OCI-LY7 (cell line): ENCODE data around the gene DCTN1. TPM values are rescaled to one million over a fixed set of nuclear protein-coding genes. Genes with fewer than 3 reads are reported as not detected.

Experiments used
- BruUV-seq: library from RNA; stranded (reverse); fragments of 400-500 nt; replicated peaks from 2 replicates; lab custom pipeline; 2021; lab: Mats Ljungman, UMichigan
- CTCF ChIA-PET: fragments of 300-600 bp; sonication (Branson Sonifier 250); formaldehyde crosslinking; loops from one replicate; lab custom pipeline; 2022; ENCODE audit warnings: antibody characterized with exemption; ENCODE audit not compliant: unreplicated experiment; lab: Charles Lee
- POLR2A ChIA-PET: fragments of 300-600 bp; sonication (Branson Sonifier 250); formaldehyde crosslinking; loops from one replicate; lab custom pipeline; 2022; ENCODE audit warnings: antibody characterized with exemption; lab: Charles Lee
- DNase-seq: peaks from one replicate; pipeline ENCODE4 v3.0.0-alpha.2; 2015; ENCODE audit warnings: low spot score
- H2AFZ ChIP-seq: fragments of 200-600 bp; sonication (generic), shearing (Covaris generic); 2 replicates; pipeline ENCODE4 v1.6.1; 2014; ENCODE audit warnings: mild to moderate bottlenecking, antibody characterized with exemption, low read length, moderate library complexity
- H3K27ac ChIP-seq: fragments of 200-600 bp; sonication (generic); 2 replicates; pipeline ENCODE4 v1.5.1; 2014; ENCODE audit warnings: mixed run types, low read depth, mild to moderate bottlenecking, moderate library complexity, low read length, inconsistent platforms; ENCODE audit not compliant: poor library complexity, severe bottlenecking
- H3K36me3 ChIP-seq: fragments of 200-600 bp; sonication (generic); 2 replicates; pipeline ENCODE4 v1.6.1; 2014; ENCODE audit warnings: mild to moderate bottlenecking, antibody characterized with exemption, low read length, moderate library complexity, mixed read lengths; ENCODE audit not compliant: insufficient read depth
- H3K4me1 ChIP-seq: fragments of 200-600 bp; sonication (generic); 2 replicates; pipeline ENCODE4 v1.5.1; 2014; ENCODE audit warnings: mild to moderate bottlenecking, low read length; ENCODE audit not compliant: insufficient read depth, poor library complexity, severe bottlenecking
- H3K4me2 ChIP-seq: fragments of 200-600 bp; sonication (generic); 2 replicates; pipeline ENCODE4 v1.6.1; 2014; ENCODE audit warnings: mild to moderate bottlenecking, low read length
- H3K4me3 ChIP-seq: fragments of 200-600 bp; sonication (generic); 2 replicates; pipeline ENCODE4 v1.5.1; 2014; ENCODE audit warnings: mild to moderate bottlenecking, low read depth, low read length; ENCODE audit not compliant: poor library complexity, severe bottlenecking
- H3K79me2 ChIP-seq: fragments of 200-600 bp; sonication (generic); 2 replicates; pipeline ENCODE4 v1.6.1; 2016; ENCODE audit warnings: low read depth, mild to moderate bottlenecking, low read length, moderate library complexity, mixed read lengths; ENCODE audit not compliant: insufficient read depth
- H3K9me2 ChIP-seq: fragments of 200-600 bp; sonication (generic); 2 replicates; pipeline ENCODE4 v1.6.1; 2016; ENCODE audit warnings: mild to moderate bottlenecking, low read length, mixed read lengths; ENCODE audit not compliant: insufficient read depth
- H3K9me3 ChIP-seq: fragments of 200-600 bp; sonication (generic); 2 replicates; pipeline ENCODE4 v1.6.1; 2014; ENCODE audit warnings: mild to moderate bottlenecking, mixed run types, low read length, mixed read lengths
- H4K20me1 ChIP-seq: fragments of 200-600 bp; sonication (generic); 2 replicates; pipeline ENCODE4 v1.6.1; 2014; ENCODE audit warnings: mild to moderate bottlenecking, antibody characterized with exemption, low read length, moderate library complexity, mixed read lengths; ENCODE audit not compliant: insufficient read depth
- EZH2phosphoT487 ChIP-seq: fragments of 200-600 bp; sonication (generic); IDR thresholded peaks from 2 replicates; pipeline ENCODE4 v1.6.1; 2018; ENCODE audit warnings: low read depth, borderline replicate concordance, mild to moderate bottlenecking, mixed run types, antibody characterized with exemption, low read length, moderate library complexity, mixed read lengths
- intact Hi-C: fragments of 100-400 bp; cut with micrococcal nuclease; formaldehyde crosslinking; loops from one replicate; pipeline ENCODE4 v1.10.0; 2022; ENCODE audit not compliant: unreplicated experiment
- total RNA-seq, 2 experiments: library from RNA; depleted of rRNA in 1 of 2; stranded (reverse); fragments of >200 nt in 1 of 2; shearing (Covaris generic) in 1 of 2; gene quantifications; 2 replicates each; pipeline ENCODE4 v1.2.3, GENCODE V29; 2014 to 2022
- TF ChIP-seq, protein P1 (sequence below): fragments of 200-600 bp; sonication (generic); conservative IDR thresholded peaks from 2 replicates; pipeline ENCODE4 v1.5.1; 2014; ENCODE audit warnings: mild to moderate bottlenecking, antibody characterized with exemption, low read length, moderate library complexity, mixed read lengths

The DCTN1 gene
- total RNA-seq, 2 experiments from 2014 or later: 45.5 to 100 TPM

DNA sequence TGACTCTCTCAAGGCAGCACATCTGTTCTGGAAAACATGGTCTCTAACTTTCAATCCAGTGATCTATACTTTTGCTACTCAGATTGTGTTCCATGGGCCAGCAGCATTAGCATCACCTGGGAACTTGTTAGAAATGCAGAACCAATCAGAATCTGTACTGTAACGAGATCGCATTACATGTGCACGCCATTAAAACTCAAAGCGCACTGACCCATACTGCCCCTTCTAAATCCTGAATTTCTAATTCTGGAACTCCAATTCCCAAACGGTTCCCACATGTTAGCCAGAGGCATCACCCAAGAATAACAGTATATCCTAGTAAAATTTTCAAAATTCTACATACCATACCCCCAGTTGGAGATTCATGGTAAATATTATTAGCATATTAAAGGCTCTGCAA is 10.5 kb upstream of the DCTN1 start:
- TSS peak; percentile 64 for BruUV-seq
- H3K36me3 ChIP-seq: peaks cover 4% of the 10 kb centered on the region; the same call in 1 of the 2 replicates
- peak overlapping the region; percentile 98 for H3K4me2 ChIP-seq
- H2AFZ ChIP-seq: no peak overlapping the region; the same call in 1 of the 2 replicates
- peaks cover 24% of the 10 kb centered on the region for H3K79me2 ChIP-seq
- intact Hi-C loops: loop anchor here (5.0 kb wide), 2 partner anchors 123 to 243 kb away; partner anchors contain the start of gene BOLA3
- H3K4me3 ChIP-seq: peak overlapping the region; percentile 89
- H3K27ac ChIP-seq: no peak overlapping the region
- H3K4me1 ChIP-seq: peaks cover 8% of the 10 kb centered on the region
- no peaks in the 10 kb centered on the region for H3K9me3 ChIP-seq
- TF ChIP-seq, protein P1, sequence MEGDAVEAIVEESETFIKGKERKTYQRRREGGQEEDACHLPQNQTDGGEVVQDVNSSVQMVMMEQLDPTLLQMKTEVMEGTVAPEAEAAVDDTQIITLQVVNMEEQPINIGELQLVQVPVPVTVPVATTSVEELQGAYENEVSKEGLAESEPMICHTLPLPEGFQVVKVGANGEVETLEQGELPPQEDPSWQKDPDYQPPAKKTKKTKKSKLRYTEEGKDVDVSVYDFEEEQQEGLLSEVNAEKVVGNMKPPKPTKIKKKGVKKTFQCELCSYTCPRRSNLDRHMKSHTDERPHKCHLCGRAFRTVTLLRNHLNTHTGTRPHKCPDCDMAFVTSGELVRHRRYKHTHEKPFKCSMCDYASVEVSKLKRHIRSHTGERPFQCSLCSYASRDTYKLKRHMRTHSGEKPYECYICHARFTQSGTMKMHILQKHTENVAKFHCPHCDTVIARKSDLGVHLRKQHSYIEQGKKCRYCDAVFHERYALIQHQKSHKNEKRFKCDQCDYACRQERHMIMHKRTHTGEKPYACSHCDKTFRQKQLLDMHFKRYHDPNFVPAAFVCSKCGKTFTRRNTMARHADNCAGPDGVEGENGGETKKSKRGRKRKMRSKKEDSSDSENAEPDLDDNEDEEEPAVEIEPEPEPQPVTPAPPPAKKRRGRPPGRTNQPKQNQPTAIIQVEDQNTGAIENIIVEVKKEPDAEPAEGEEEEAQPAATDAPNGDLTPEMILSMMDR: no peak
- ChIA-PET POLR2A (interaction anchor here (0.6 to 1.5 kb wide), 10 partner anchors 11 to 172 kb away, joined by 3 to 8 read pairs (median 4); no protein-coding TSS in a partner anchor), CTCF (interaction anchor here (1.1 to 1.9 kb wide), 3 partner anchors 11 to 568 kb away, joined by 3 to 4 read pairs (median 4); no protein-coding TSS in a partner anchor)
- H3K9me2 ChIP-seq: no peaks in the 10 kb centered on the region
- H4K20me1 ChIP-seq: peaks cover 11% of the 10 kb centered on the region; the same call in 1 of the 2 replicates
- DNase-seq: no peak

DNA sequence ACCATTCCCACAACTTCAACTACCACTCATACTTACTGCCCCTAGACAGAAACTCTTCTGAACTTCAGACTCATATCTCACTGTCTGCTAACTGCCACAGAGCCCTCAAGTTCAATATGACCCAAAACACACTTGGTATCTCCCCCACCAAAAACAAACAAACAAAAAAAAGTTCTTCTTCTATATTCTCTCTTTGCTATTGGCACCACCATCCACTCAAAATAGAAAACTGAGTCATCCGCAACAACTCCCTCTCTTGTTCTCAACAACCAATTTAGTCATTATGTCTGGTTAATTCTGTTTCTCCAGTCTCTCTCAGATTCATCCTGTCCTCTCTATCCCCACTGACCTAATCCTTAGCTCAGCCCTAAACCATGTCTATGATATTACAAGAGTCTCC is 7.2 kb upstream of the DCTN1 start:
- no peak overlapping the region for H2AFZ ChIP-seq
- no peak for DNase-seq
- H3K27ac ChIP-seq: no peak overlapping the region
- ChIA-PET CTCF (no interaction called here), POLR2A (no interaction called here)
- H3K4me1 ChIP-seq: peaks cover 8% of the 10 kb centered on the region
- no peaks in the 10 kb centered on the region for H3K9me3 ChIP-seq
- H3K4me3 ChIP-seq: no peak overlapping the region
- peaks cover 11% of the 10 kb centered on the region; the same call in 1 of the 2 replicates for H4K20me1 ChIP-seq
- intact Hi-C loops: no loop called here
- H3K9me2 ChIP-seq: no peaks in the 10 kb centered on the region
- H3K36me3 ChIP-seq: peaks cover 17% of the 10 kb centered on the region; the same call in 1 of the 2 replicates
- peaks cover 24% of the 10 kb centered on the region for H3K79me2 ChIP-seq
- TF ChIP-seq EZH2phosphoT487: no peak
- TF ChIP-seq, protein P1: no peak
- no peak overlapping the region for H3K4me2 ChIP-seq
- no TSS peak for BruUV-seq

DNA sequence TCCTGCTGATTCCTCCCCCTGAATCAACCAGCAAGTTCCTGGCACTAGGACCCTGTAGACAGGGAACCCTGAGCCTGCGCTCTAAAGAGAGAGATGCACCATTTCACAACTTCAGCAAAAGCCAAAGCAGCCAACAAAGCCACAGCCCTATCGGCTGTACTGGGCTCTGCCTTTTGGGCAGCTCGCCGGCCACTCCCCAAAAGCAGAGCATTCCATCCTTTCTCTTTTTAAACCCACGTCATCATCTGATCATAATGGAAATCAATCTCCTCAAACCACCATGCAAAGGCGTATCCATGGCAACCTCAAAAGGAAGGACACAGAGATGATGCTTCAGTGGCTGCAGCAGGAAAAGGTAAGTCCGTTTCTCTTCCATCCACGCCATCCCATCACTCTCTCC is 5.3 kb upstream of the DCTN1 start:
- CTCF ChIA-PET: no interaction called here
- intact Hi-C loops: no loop called here
- H3K36me3 ChIP-seq: peaks cover 22% of the 10 kb centered on the region; the same call in 1 of the 2 replicates
- H3K9me3 ChIP-seq: no peaks in the 10 kb centered on the region
- H3K4me3 ChIP-seq: no peak overlapping the region
- TF ChIP-seq EZH2phosphoT487: no peak
- TF ChIP-seq, protein P1: no peak
- no peak overlapping the region for H3K27ac ChIP-seq
- H4K20me1 ChIP-seq: peaks cover 11% of the 10 kb centered on the region; the same call in 1 of the 2 replicates
- H2AFZ ChIP-seq: no peak overlapping the region
- H3K79me2 ChIP-seq: peaks cover 13% of the 10 kb centered on the region; the same call in 1 of the 2 replicates
- no peaks in the 10 kb centered on the region for H3K9me2 ChIP-seq
- H3K4me1 ChIP-seq: peaks cover 4% of the 10 kb centered on the region
- no TSS peak for BruUV-seq
- no peak overlapping the region for H3K4me2 ChIP-seq
- POLR2A ChIA-PET: no interaction called here
- DNase-seq: no peak
